PC-3 (cell line): ENCODE data around the gene G6PC1. TPM values are rescaled to one million over a fixed set of nuclear protein-coding genes. Genes with fewer than 3 reads are reported as not detected.
"Not testable (repeated sequence)": the region's sequence is repeated elsewhere in the genome, so short reads cannot be mapped to it uniquely, and the experiment has no call there.

Experiments used
- ATAC-seq: fragments of 200-7000 bp; cut with Tn5 transposase; 2 replicates; pipeline ENCODE4 v1.9.1; 2020; ENCODE audit warnings: mild to moderate bottlenecking, moderate library complexity
- BruUV-seq: library from RNA; stranded (reverse); fragments of 400-500 nt; replicated peaks from 2 replicates; lab custom pipeline; 2021; lab: Mats Ljungman, UMichigan
- CTCF ChIA-PET: fragments of 300-600 bp; sonication (Branson Sonifier 250); formaldehyde crosslinking; loops from one replicate; lab custom pipeline; 2022; ENCODE audit warnings: antibody characterized with exemption; lab: Charles Lee
- POLR2A ChIA-PET: fragments of 300-600 bp; sonication (Branson Sonifier 250); formaldehyde crosslinking; loops from one replicate; lab custom pipeline; 2022; ENCODE audit warnings: antibody characterized with exemption; ENCODE audit not compliant: unreplicated experiment; lab: Charles Lee
- DNase-seq: peaks from one replicate; pipeline ENCODE4 v3.0.0-alpha.2; 2015
- H2AFZ ChIP-seq: fragments of 300-600 bp; sonication (generic); 2 replicates; pipeline ENCODE4 v1.6.0; 2016; ENCODE audit warnings: antibody characterized with exemption, low read length
- H3F3A ChIP-seq: fragments of 300-600 bp; sonication (generic); one replicate; pipeline ENCODE4 v1.6.0; 2017; ENCODE audit warnings: antibody characterized with exemption, low read length, control low read depth, mild to moderate bottlenecking; ENCODE audit not compliant: unreplicated experiment
- H3K27ac ChIP-seq: fragments of 300-600 bp; sonication (generic); 2 replicates; pipeline ENCODE4 v1.5.1; 2016; ENCODE audit warnings: mild to moderate bottlenecking, low read length
- H3K27me3 ChIP-seq: fragments of 300-600 bp; sonication (generic); 2 replicates; pipeline ENCODE4 v1.6.1; 2016; ENCODE audit warnings: low read length, mixed read lengths
- H3K36me3 ChIP-seq: fragments of 300-600 bp; sonication (generic); 2 replicates; pipeline ENCODE4 v1.6.1; 2016; ENCODE audit warnings: low read depth, mixed run types, low read length, mixed read lengths
- H3K4me1 ChIP-seq: fragments of 300-600 bp; sonication (generic); 2 replicates; pipeline ENCODE4 v1.5.1; 2016; ENCODE audit warnings: low read length; ENCODE audit not compliant: insufficient read depth
- H3K4me2 ChIP-seq: fragments of 300-600 bp; sonication (generic); 2 replicates; pipeline ENCODE4 v1.6.0; 2016; ENCODE audit warnings: low read length
- H3K4me3 ChIP-seq: fragments of 300-600 bp; sonication (generic); 2 replicates; pipeline ENCODE4 v1.5.1; 2016; ENCODE audit warnings: mild to moderate bottlenecking, low read length, mixed read lengths
- H3K79me2 ChIP-seq: fragments of 300-600 bp; sonication (generic); 2 replicates; pipeline ENCODE4 v1.6.1; 2017; ENCODE audit warnings: low read length, mixed read lengths
- H3K9ac ChIP-seq: fragments of 300-600 bp; sonication (generic); 2 replicates; pipeline ENCODE4 v1.6.0; 2016; ENCODE audit warnings: mild to moderate bottlenecking, low read length
- H3K9me2 ChIP-seq: fragments of 300-600 bp; sonication (generic); replicated peaks from 2 replicates; pipeline ENCODE4 v1.6.1; 2016; ENCODE audit warnings: mixed run types, low read length, mixed read lengths
- H3K9me3 ChIP-seq: fragments of 300-600 bp; sonication (generic); 2 replicates; pipeline ENCODE4 v1.6.1; 2016; ENCODE audit warnings: low read length, mixed read lengths
- H4K20me1 ChIP-seq: fragments of 300-600 bp; sonication (generic); 2 replicates; pipeline ENCODE4 v1.6.1; 2016; ENCODE audit warnings: low read length, mixed read lengths
- CTCF ChIP-seq: fragments of 300-600 bp; sonication (generic); conservative IDR thresholded peaks from 2 replicates; pipeline ENCODE4 v1.5.1; 2017; ENCODE audit warnings: antibody characterized with exemption, low read depth, mild to moderate bottlenecking, low read length
- EZH2 ChIP-seq: fragments of 300-600 bp; sonication (generic); IDR thresholded peaks from one replicate; pipeline ENCODE4 v1.6.1; 2017; ENCODE audit warnings: antibody characterized with exemption, mild to moderate bottlenecking, low read length; ENCODE audit not compliant: unreplicated experiment
- EZH2phosphoT487 ChIP-seq: fragments of 300-600 bp; sonication (generic); IDR thresholded peaks from 2 replicates; pipeline ENCODE4 v1.6.1; 2018; ENCODE audit warnings: mild to moderate bottlenecking, antibody characterized with exemption, low read length, borderline replicate concordance
- intact Hi-C: fragments of 100-400 bp; cut with micrococcal nuclease; formaldehyde crosslinking; loops from 2 replicates; pipeline ENCODE4 v1.9.0; 2023
- total RNA-seq: library from RNA; depleted of rRNA; stranded (reverse); fragments of >200 nt; gene quantifications from 2 replicates; pipeline ENCODE4 v1.2.3, GENCODE V29; 2014

Gene G6PC1
- total RNA-seq, 1 experiment from 2014 or later, result not detected

GRCh38 chr17:42866631-42867575 is 33.7 kb upstream of the G6PC1 start:
- H3K4me1 ChIP-seq, result no peaks in the 10 kb centered on the region
- no peak overlapping the region for H2AFZ ChIP-seq
- H3K9me2 ChIP-seq, result no peaks in the 10 kb centered on the region
- H3K4me2 ChIP-seq, result no peak overlapping the region
- no peaks in the 10 kb centered on the region for H3K36me3 ChIP-seq
- H3K27me3 ChIP-seq, result no peaks in the 10 kb centered on the region
- H3F3A ChIP-seq, result no peaks in the 10 kb centered on the region
- H3K79me2 ChIP-seq, result no peaks in the 10 kb centered on the region
- TF ChIP-seq EZH2 (no peak), CTCF (no peak), EZH2phosphoT487 (no peak)
- intact Hi-C loops, result no loop called here
- no peak overlapping the region for H3K9ac ChIP-seq
- no TSS peak for BruUV-seq
- H3K27ac ChIP-seq, result no peak overlapping the region
- no peaks in the 10 kb centered on the region for H4K20me1 ChIP-seq
- ChIA-PET CTCF (no interaction called here), POLR2A (no interaction called here)
- ATAC-seq (no peak), DNase-seq (no peak)
- no peak overlapping the region for H3K4me3 ChIP-seq
- no peaks in the 10 kb centered on the region for H3K9me3 ChIP-seq

GRCh38 chr17:42867694-42868261 is 32.8 kb upstream of the G6PC1 start:
- CTCF ChIA-PET, POLR2A ChIA-PET, ATAC-seq: not testable (repeated sequence)

GRCh38 chr17:42868338-42868737 is 32.3 kb upstream of the G6PC1 start:
- H3K9ac ChIP-seq, result no peak overlapping the region
- no peak overlapping the region for H3K4me3 ChIP-seq
- BruUV-seq, result no TSS peak
- DNase-seq, result no peak
- no peak overlapping the region for H3K27ac ChIP-seq
- H3K9me2 ChIP-seq, result no peaks in the 10 kb centered on the region
- no peak overlapping the region for H3K4me2 ChIP-seq
- no peak for ATAC-seq
- intact Hi-C loops, result no loop called here
- no peak overlapping the region for H2AFZ ChIP-seq
- H4K20me1 ChIP-seq, result no peaks in the 10 kb centered on the region
- H3K27me3 ChIP-seq, result no peaks in the 10 kb centered on the region
- TF ChIP-seq EZH2phosphoT487 (no peak), EZH2 (no peak), CTCF (no peak)
- CTCF ChIA-PET, result no interaction called here
- no peaks in the 10 kb centered on the region for H3K4me1 ChIP-seq
- POLR2A ChIA-PET, result no interaction called here
- no peaks in the 10 kb centered on the region for H3F3A ChIP-seq
- no peaks in the 10 kb centered on the region for H3K9me3 ChIP-seq
- H3K36me3 ChIP-seq, result no peaks in the 10 kb centered on the region
- H3K79me2 ChIP-seq, result no peaks in the 10 kb centered on the region

More at GRCh38 chr17:42867694-42868261, 32.8 kb upstream of the G6PC1 start:
- H3K9me2 ChIP-seq, intact Hi-C loops, H4K20me1 ChIP-seq, H2AFZ ChIP-seq, BruUV-seq, H3K9me3 ChIP-seq, H3K9ac ChIP-seq, H3K4me3 ChIP-seq, H3K4me1 ChIP-seq, H3K4me2 ChIP-seq, DNase-seq, H3F3A ChIP-seq, H3K27me3 ChIP-seq, H3K27ac ChIP-seq, H3K79me2 ChIP-seq, H3K36me3 ChIP-seq: not testable (repeated sequence)
